ENCODE data around the gene AP2M1. TPM values are rescaled to one million over a fixed set of nuclear protein-coding genes. Genes with fewer than 3 reads are reported as not detected.

The AP2M1 gene
- total RNA-seq, 1 donor from 2014 or later = 297 TPM

GRCh38 chr3:184168363-184169120 is 6.1 kb upstream of the AP2M1 start:
- no peak overlapping the region for H3K4me3 ChIP-seq (ENCODE audit: low read depth, low read length)
- TF ChIP-seq CTCF (IDR thresholded peaks at IDR 0.05; ENCODE audit: insufficient read depth, low read length, poor library complexity, severe bottlenecking) = no peak
- H3K27me3 ChIP-seq (ENCODE audit: control insufficient read depth, insufficient read depth, low read length) = no peaks in the 10 kb centered on the region
- no peaks in the 10 kb centered on the region for H3K36me3 ChIP-seq (ENCODE audit: control insufficient read depth, insufficient read depth, low read length)
- DNase-seq (ENCODE audit: low read depth) = no peak

- Histone ChIP-seq H3K36me3 (ENCODE audit: control insufficient read depth, insufficient read depth, low read length) (no peaks in the 10 kb centered on the region), H3K4me3 (ENCODE audit: low read depth, low read length) (no peak overlapping the region), H3K27me3 (ENCODE audit: control insufficient read depth, insufficient read depth, low read length) (no peaks in the 10 kb centered on the region)
- no peak for TF ChIP-seq CTCF (IDR thresholded peaks at IDR 0.05; ENCODE audit: insufficient read depth, low read length, poor library complexity, severe bottlenecking)
- DNase-seq (ENCODE audit: low read depth) = no peak
Measured at GRCh38 chr3:184169896-184170875, 4.5 kb upstream of the AP2M1 start.

- no peaks in the 10 kb centered on the region for H3K27me3 ChIP-seq (ENCODE audit: control insufficient read depth, insufficient read depth, low read length)
- TF ChIP-seq CTCF (IDR thresholded peaks at IDR 0.05; ENCODE audit: insufficient read depth, low read length, poor library complexity, severe bottlenecking) = no peak
- no peaks in the 10 kb centered on the region for H3K36me3 ChIP-seq (ENCODE audit: control insufficient read depth, insufficient read depth, low read length)
- no peak for DNase-seq (ENCODE audit: low read depth)
- no peak overlapping the region for H3K4me3 ChIP-seq (ENCODE audit: low read depth, low read length)
Measured at GRCh38 chr3:184171562-184171961, 3.1 kb upstream of the AP2M1 start.

GRCh38 chr3:184172681-184173373 is 1.8 kb upstream of the AP2M1 start:
- DNase-seq (ENCODE audit: low read depth) = no peak
- peaks cover 2% of the 10 kb centered on the region for H3K36me3 ChIP-seq (ENCODE audit: control insufficient read depth, insufficient read depth, low read length)
- no peaks in the 10 kb centered on the region for H3K27me3 ChIP-seq (ENCODE audit: control insufficient read depth, insufficient read depth, low read length)
- H3K4me3 ChIP-seq (ENCODE audit: low read depth, low read length) = no peak overlapping the region
- TF ChIP-seq CTCF (IDR thresholded peaks at IDR 0.05; ENCODE audit: insufficient read depth, low read length, poor library complexity, severe bottlenecking) = no peak

- H3K27me3 ChIP-seq (ENCODE audit: control insufficient read depth, insufficient read depth, low read length) = no peaks in the 10 kb centered on the region
- no peak for TF ChIP-seq CTCF (IDR thresholded peaks at IDR 0.05; ENCODE audit: insufficient read depth, low read length, poor library complexity, severe bottlenecking)
- DNase-seq (ENCODE audit: low read depth) = no peak
- no peak overlapping the region for H3K4me3 ChIP-seq (ENCODE audit: low read depth, low read length)
- H3K36me3 ChIP-seq (ENCODE audit: control insufficient read depth, insufficient read depth, low read length) = peaks cover 3% of the 10 kb centered on the region
Measured at GRCh38 chr3:184173374-184173722, 1.3 kb upstream of the AP2M1 start.

Data from kidney epithelial cell (primary cell).